ENCODE measurements around the gene GPR143. TPM values are rescaled to one million over a fixed set of nuclear protein-coding genes. Genes with fewer than 3 reads are reported as not detected.

The GPR143 gene
- total RNA-seq, 4 donors from 2014 or later: 3.6 to 10.6 (median 9.1) TPM

- H3K9me3 ChIP-seq: no peaks in the 10 kb centered on the region
- H3K27ac ChIP-seq: peak overlapping the region; percentile 51
- H3K27me3 ChIP-seq: peaks cover 14% of the 10 kb centered on the region
- WGBS: 25% methylated on average over 20 of the region's 45 CpGs
- peak overlapping the region; percentile 57 for H3K4me3 ChIP-seq
- DNase-seq (ENCODE audit: low spot score in 2 of 2): no peak
- TF ChIP-seq CTCF (IDR thresholded peaks at IDR 0.05) (no peak), POLR2AphosphoS5 (IDR thresholded peaks at IDR 0.05) (no peak), POLR2A (IDR thresholded peaks at IDR 0.05) (no peak), EP300 (IDR thresholded peaks at IDR 0.05) (no peak)
- H3K4me1 ChIP-seq: peaks cover 13% of the 10 kb centered on the region
- no peaks in the 10 kb centered on the region for H3K36me3 ChIP-seq
Measured at GRCh38 chrX:9786798-9787635, 21.4 kb upstream of the GPR143 start.

GRCh38 chrX:9785944-9786797, 20.5 kb upstream of the GPR143 start, which contains the start of gene SHROOM2:
Gene SHROOM2, plus strand, starts transcription at chrX:9786429. Its CDS starts 117 bp downstream, at chrX:9786546.
- DNase-seq (ENCODE audit: low spot score in 2 of 2): no peak
- TF ChIP-seq POLR2AphosphoS5 (IDR thresholded peaks at IDR 0.05) (no peak), EP300 (IDR thresholded peaks at IDR 0.05) (no peak), POLR2A (IDR thresholded peaks at IDR 0.05) (no peak), CTCF (IDR thresholded peaks at IDR 0.05) (no peak)
- peaks cover 13% of the 10 kb centered on the region for H3K4me1 ChIP-seq
- no peaks in the 10 kb centered on the region for H3K9me3 ChIP-seq
- peaks cover 14% of the 10 kb centered on the region for H3K27me3 ChIP-seq
- WGBS: no CpG with 5 or more reads among the region's 132 CpGs
- peak within 1 kb of the TSS; percentile 51 for H3K27ac ChIP-seq
- peak within 1 kb of the TSS; percentile 57 for H3K4me3 ChIP-seq
- no peaks in the 10 kb centered on the region for H3K36me3 ChIP-seq

- peaks cover 13% of the 10 kb centered on the region for H3K4me1 ChIP-seq
- no peak for DNase-seq (ENCODE audit: low spot score in 2 of 2)
- H3K27ac ChIP-seq: no peak overlapping the region
- TF ChIP-seq CTCF (IDR thresholded peaks at IDR 0.05) (no peak), POLR2A (IDR thresholded peaks at IDR 0.05) (no peak), POLR2AphosphoS5 (IDR thresholded peaks at IDR 0.05) (no peak), EP300 (IDR thresholded peaks at IDR 0.05) (no peak)
- WGBS: 31% methylated on average over 23 of the region's 58 CpGs
- no peaks in the 10 kb centered on the region for H3K36me3 ChIP-seq
- H3K27me3 ChIP-seq: peaks cover 14% of the 10 kb centered on the region
- H3K4me3 ChIP-seq: peak overlapping the region; percentile 57
- no peaks in the 10 kb centered on the region for H3K9me3 ChIP-seq
Measured at GRCh38 chrX:9785254-9785943, 19.8 kb upstream of the GPR143 start.

- Histone ChIP-seq H3K36me3 (no peaks in the 10 kb centered on the region), H3K4me3 (no peak overlapping the region), H3K4me1 (peaks cover 13% of the 10 kb centered on the region), H3K9me3 (no peaks in the 10 kb centered on the region), H3K27ac (no peak overlapping the region), H3K27me3 (peaks cover 14% of the 10 kb centered on the region)
- no peak for TF ChIP-seq CTCF (IDR thresholded peaks at IDR 0.05)
- TF ChIP-seq EP300 (IDR thresholded peaks at IDR 0.05): no peak
- TF ChIP-seq POLR2AphosphoS5 (IDR thresholded peaks at IDR 0.05): no peak
- no peak for TF ChIP-seq POLR2A (IDR thresholded peaks at IDR 0.05)
- DNase-seq (ENCODE audit: low spot score in 2 of 2): no peak
- WGBS: 89% methylated on average over 8 of the region's 8 CpGs
Measured at GRCh38 chrX:9784332-9784731, 18.7 kb upstream of the GPR143 start.
